ENCODE data around the gene UBL7.

Gene UBL7

DNA sequence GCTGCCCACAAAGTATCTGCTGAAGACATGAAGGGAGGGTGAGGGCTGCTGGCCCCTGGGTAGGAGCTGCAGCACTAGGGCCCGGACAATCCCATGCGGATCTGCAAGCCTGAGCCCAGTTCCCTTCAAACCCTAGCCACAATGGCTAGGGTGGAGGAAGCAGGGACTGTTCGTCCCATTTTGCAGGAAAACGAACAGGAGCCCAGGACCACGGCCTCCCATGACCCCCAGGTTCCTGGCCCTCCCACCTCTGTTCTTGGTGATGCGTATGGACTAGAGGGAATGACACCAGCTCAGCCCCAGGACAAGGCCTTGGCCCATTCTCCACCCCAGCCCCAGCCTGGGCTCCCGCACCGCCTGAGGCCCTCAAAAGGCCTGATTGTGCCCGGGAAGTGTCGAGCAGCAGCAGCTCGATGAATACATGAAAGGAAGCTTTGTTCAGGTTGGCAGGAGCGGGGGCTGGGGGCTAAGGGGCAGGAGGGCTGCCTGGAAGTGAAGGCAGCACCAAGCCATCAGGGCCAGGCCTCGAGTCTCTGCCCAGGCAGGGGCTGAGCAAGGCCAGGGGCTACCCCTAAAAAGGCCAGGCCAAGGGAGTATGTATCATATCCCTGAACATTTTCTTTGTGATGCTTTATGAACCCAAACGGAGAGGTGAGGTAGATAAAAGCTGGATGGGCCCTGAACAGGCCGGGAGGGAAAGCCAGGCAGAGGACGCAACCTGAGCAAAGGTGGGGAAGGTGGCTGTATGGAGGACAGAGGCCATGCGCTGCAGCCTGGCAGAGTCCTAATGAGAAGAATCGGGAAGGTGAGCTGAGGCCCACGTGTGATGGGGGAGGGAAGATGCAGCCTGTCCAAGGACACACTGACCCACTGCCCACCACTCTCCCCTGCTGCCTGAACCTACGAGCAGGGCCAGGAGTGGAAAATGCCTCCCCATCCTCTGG is 39.4 kb downstream of the UBL7 start:
- DNase-seq: no peak

DNA sequence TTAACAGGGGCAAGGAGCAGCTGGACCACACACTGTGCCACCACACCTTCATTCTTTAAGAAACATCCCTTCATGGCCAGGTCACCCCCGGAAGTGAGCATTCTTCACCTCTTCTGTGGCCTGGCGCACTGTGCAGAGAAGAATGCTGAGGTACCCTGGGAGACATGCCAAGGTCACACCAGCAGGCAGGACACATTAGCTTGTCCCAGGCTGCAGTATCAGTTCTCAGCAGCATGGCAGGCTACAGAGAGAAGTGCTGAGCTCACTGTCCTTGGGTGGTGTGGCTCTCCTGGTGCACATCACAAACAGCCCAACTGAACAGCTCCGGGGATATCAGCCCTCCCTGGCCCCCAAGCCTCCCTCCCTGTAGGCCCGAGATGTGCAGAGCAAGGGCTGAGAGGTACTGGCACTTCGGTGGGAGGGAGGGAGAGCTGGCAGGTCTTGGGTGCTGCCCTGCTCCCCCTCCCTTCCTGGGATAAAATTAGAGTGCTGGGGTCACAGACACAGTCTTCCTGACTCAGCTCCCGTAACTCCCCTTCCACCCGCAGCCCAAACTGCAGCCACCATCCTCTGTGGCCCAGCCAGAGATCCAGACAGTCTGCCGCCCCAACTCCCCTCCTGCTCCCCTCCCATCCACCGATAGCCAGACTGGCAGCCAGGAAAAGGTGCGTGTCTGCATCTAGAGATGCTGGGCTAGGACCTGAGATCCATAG is 40.6 kb downstream of the UBL7 start:
- DNase-seq: no peak

DNA sequence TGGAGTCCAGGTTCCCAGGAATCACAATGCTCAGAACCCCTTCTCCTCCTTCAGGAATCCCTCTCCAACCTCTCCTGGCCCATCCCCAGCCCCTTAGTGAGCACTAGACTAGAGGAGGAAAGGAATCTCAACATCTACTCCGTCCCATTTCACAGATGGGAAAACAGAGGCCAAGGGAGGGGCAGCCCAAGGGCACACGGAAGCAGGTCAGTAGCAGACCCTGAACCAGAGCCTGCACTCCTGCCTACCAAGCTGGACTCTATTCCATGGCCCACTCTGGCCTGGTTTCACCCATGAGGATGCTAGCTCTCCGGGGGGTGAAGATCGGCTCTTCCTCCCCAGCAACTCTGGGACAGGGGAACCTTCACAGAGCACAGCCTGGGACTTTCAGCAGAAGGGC is 41.5 kb downstream of the UBL7 start:
- DNase-seq: no peak

DNA sequence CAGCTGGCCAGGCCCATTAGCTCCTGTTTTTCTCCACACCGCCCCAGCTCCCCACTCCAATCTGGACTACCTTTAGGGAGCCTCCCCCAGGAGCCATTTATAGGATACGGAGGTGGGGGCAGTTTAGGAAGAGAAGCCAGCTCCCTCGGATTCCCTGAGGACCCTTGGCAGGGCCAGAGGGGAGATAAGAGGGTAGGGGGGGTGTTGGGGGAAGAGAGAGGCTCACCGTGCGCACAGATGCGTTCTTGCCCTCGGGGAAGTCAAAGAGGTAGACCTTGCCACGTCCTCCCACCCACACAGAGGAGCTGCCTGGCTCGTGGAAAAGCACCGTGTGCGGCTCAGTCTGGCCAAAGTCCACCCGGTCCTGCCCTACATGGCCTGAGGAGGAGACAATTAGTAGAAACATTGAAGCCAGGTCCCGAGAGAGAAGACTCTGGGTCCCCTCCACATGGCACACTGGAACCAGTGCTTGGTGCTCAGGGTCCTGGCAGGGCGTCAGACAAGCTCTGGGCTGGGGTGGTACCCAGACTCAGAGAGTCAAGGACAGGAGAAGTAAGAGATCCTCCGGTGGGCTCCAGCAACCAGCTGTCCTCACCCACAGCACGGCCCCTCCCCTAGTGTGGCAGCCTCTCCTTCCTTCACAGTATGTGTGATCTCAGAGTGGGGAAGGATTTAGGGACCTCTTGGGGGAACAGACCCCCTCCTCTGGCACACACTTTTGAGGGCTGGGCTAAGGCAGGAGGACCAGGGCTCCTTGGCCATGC is 42.2 kb downstream of the UBL7 start:
- no peak for DNase-seq

DNA sequence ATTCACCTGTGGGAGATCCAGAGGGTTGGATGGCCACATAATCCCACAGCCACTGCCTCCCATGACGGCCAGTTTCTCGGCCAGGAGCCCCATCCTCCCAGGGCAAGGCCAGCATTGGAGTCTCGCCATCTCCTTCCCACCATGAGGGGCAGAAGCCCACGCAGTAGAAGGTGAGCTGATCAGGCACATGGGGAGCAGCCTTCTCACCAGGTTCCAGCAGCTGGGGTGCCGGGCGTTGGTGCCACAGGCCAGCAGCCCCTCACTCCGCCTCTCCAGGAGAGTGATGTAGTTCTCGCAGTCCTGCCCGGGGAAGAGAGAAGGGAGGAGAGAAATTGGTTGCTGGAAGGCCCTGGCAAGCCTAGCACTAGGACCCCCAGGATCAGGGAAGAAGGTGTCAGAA is 43.3 kb downstream of the UBL7 start:
- DNase-seq: no peak

DNA sequence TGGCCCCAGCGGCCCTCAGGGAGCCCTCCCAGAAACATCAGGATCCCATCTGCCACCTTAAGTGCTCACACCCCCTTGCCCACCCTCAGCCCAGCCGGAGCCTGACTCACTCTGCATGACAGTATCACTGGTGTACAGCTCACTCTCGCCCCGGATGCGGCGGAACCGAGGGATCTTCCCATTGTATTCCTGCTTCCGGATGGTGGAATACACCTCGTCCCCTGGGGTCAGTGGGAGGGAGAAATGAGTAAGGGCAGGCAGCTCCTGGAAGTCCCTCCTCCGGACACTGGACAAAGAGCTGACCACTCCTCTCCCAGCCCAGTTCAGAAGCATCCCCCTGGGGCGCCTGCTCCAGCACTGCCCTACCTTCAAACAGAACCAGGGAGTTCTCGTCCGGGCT is 43.7 kb downstream of the UBL7 start:
- DNase-seq: no peak

DNA sequence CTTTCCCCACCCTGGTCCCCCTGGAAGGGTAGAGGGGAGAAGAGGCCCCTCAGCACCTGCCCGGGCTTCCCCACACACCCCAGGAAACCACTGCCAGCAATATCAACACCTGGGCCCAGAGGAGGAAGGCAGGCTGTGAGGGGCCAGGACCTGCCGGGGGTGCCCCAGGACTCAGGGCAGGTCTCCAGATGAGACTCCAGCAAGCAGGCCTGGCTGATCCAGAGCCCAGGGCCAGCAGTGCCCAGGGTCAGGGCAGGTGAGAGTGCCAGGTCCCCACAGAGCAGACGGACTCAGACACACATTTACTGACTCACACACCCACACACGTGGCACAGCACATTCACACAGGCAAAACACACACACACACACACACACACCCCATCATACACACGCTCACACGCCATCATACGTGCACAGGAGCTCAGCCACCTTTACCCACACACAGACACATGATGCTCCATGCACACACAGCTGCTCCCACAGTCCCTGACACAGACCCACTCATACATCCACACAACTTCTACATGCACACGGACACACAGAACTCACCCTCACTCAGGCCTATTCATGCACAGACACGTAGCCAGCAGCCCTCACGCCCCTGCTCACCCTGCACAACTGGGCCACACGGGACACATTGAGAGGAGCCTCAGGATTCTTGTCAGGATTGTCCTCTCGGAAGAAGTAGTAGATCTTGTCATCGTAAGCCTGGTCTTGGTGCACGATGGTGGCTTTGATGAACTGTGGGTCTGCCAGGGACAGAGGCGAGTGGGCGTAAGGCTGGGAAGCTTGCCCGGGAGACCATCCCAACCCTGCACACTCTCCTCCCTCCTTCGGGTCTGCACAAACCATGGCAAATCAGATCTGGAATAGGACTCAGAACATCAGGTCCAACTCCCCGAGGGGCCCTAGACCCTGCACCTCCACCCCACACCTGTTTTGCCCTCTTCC is 44.7 kb downstream of the UBL7 start:
- DNase-seq: no peak

DNA sequence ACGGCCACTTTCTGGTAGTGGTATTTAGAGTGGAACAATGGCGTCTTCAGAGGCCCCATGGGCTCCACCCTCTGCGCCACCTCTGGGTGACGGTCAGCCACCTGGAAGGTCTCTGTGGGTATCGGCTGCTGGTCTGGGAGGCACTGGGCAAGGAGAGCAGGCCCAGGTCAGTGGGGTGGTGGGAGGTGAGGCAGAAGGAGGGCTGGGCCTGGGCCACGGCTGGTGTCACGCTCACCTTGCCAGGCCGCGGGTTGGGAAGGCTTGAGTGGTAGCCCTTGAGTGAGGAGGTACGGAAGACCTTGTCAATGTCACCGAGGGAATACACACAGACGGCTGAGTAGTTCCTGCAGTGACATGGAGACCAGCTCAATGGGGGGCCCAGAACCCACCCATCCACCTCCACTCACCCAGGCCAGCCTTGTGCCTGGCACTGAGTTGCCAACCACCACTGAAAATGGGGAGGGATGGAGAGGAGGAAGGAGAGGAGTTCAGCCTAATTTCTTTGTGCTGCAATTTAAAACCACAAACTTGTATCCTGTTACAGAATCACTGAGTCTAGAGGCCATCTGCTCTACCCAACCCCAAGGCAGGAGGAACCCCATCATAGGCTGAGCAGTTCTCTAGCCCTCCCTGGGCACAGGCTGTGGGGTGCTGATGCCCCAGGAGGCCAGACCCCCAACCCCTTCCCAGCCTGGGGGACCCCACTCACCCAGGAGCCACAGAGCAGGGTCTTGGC is 46.2 kb downstream of the UBL7 start:
- DNase-seq: no peak

DNA sequence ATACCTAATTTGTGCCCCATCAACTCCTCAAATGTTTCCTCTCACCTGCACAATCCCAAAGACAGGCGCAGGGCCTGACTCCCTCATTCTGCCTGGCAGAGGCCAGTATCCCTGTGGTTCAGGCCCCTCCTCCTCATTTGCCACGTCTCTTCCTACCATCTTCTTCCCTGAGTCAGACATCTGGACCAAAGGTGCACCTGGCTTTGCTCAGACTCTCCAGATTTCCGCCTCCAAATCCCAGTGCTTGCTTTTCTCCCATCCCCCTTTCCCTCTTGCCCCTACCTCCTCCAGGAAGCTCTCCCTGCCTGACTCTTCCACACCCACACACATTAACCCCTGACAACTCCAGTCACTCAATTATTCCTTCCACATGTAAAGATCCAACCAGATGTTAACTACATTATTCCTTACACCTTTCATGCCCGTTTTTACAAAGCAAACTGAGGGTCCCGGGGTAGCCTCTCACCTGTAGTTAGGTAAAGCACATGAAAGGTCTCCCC is 46.8 kb downstream of the UBL7 start:
- no peak for DNase-seq

DNA sequence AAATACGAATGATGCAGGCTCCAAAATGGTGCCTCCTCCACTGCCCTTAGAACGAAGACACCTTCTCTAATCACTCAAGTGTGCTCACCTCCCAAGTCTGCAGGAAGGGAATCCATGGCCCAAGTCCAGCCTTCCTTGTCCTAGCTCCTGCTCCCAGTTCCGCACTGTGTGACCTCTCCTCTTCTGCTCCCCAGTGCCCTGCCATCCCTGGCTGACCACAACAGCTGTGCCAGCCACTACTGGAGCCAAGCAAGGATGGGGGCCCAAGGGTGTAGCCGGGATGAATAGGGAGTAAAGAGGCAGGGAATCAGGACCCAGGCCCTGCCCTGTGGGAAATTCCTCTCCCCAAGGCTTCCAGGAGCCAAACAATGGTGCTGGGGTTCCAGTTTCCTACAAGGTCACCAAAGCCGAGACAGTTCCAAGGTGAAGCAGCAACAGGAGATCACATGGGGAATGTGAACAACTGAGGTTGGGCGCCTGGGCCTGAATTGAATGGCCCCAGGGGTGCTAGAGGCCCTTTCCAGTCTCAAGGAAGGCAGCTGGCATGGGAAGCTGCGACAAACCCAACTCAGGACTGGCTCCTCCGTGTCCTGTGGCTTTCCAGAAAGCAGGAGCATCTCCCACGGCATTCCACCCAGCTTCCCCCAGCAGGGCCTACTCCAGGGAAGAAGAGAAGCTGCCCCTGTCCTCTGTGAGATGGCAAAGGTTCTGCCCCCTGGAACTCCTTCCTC is 47.4 kb downstream of the UBL7 start:
- DNase-seq: no peak

DNA sequence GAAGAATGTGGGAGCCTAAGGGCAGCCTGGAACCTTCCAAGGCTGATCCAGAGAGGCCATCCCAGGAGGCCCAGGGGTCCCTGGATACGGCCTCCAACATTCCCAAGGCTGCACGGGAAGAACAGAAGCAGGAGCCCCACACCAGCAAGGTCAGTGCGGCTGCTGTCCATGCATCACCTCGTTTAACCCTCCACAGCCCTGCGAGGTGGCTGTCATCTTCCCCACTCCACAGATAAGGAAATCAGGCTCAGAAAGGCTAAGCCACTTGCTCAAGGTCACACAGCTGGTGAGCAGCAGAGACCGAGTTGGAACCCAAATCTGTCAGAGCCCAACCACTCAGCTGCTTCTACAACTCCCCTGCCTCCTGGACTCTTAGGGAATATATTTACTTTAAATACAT is 48.8 kb downstream of the UBL7 start:
- no peak for DNase-seq

DNA sequence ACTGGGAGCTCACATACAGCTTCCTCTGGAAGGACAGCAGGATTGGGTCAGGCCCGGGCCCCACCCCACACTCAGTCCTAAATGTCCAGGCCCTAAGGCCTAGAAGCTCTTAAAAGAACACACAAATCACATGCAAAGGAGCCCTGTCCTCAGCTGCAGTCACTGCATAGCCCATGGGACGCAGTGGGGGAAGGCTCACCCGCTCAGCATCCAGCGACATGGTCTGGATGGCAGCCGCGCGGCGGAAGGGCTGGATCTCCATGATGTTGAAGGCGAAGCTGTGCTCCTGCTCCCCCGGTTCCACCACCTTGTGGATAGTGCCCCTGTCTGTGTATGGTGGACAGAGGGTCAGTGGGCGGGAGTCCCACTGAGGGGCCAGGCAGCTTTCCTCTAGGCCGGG is 49.3 kb downstream of the UBL7 start:
- DNase-seq: no peak

DNA sequence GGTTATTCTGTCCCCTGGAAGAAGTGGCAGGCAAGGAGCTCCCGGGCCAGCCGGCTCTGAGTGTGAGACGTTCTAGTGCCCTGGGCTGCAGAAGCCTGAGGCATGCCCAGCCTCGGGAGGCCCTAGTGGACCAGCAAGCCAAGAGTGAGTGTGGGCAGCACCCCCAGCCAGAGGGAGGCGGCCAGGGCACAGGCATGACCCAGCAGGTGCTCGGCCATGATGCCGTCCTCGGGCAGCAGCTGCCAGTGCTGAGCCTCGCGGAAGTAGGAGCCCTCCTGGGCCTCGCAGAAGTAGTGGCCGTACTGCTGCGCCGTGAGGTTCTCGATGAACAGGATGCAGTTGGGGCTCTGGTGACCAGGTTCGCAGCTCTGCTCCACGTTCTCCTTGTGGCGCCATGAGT is 50.5 kb downstream of the UBL7 start:
- no peak for DNase-seq

DNA sequence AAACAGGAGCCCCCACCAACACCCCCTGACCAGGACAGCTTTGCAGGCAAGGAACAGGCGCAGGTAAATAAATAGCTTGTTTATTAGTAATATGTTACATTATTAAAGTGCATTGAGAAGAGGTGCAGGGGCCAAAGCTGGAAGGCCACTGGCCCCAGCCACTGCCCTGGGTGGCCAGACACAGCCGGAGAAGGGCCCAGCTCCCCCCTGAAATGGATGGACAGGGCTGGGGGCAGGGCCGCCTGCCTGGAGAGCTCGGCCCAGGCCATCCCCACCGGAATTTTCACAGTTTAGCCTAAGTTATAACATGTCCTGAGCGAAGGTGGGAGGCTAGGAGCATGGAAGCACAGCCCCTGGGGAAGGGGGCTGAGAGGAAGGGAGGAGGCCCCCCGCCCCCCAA is 51.7 kb downstream of the UBL7 start:
- no peak for DNase-seq

DNA sequence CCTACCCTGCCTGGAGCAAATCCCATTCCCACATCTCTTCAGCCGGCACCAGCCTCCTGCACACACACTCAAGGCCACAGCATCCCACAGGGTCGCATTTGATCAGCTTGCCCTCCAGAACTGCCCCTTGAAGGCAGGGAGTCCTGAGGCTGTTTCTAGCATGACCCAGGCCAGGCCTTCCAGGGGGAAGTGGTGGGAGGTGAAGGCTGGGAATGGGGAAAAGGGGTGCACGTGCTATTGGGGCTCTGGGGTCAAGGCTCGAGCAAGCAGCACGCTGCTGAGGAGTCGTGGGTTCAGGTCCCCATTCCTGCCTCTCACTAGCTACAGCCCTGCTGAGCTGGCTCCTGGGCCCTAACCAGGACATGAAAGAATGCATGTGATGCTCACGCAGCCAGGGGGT is 52.1 kb downstream of the UBL7 start:
- no peak for DNase-seq

DNA sequence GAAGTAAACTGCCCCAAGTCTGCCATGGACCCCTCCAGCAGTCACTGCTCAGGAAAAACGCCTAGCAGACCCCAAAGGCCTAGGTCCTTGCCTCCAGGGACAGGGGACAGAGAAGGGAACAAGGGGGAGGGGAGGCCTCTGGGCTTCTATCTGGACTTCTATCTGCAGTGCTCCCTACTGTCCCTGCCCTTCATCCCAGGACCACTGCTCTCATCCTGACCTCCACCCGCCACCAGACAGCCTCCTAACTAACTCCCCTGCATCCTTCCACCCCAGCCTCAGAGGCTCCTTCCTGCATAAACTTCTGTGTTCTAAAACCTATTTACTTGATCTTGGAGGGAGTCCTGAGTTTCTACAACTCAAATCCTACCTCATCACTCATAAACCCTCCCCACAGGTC is 52.6 kb downstream of the UBL7 start:
- DNase-seq: no peak

DNA sequence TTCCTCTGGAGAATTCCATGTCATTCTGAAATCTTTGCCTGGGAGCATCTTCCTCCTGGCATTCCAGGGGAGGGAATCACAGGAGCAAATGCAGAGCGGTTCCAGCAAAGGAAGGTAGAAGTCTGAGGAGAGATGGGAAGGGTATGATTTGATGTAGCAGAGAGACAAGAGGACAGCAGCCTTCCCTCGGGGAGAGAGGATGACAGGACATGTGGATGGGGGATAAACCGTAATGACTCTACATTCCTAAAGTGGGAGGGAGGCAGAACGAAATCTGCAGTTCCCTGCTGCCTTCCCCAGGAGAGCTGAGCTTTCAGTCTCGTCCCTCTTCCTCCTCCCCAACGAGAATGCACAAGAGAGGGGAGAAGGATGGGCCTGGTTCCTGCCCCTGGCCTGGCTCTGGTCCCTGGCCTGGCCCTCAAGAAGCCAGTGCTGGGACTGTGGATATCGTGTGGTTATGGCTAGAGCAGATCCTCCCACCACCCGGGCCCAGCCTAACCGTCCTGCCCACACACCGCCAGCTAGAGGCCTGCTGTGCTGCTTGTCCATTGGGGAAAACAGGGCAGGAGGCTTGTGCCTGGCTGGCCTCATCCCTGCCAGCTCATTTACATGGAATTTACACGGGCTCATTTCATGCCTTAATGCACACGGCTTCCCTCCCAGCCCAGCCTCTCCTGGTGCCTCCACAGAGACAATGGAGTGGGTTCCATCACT is 53.8 kb downstream of the UBL7 start:
- DNase-seq: no peak

DNA sequence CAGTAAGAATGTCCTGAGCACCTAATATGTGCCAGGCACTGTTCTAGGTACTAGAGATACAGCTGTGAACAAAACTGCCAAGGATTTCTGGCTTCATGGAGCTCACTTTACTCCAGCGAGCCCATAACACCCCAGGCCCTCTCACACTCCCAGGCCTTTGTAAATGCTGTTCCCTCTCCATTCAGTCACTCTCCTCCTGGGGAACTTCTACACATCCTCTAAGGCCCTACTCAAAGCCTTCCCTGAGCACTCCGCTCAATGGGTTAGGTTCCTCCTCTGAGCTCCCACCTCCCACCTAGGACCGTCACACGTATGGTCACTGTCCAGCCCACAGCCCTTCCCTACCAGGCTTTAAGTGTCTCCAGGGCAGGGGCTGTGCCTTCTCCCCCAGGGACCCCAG is 54.4 kb downstream of the UBL7 start:
- DNase-seq: no peak

DNA sequence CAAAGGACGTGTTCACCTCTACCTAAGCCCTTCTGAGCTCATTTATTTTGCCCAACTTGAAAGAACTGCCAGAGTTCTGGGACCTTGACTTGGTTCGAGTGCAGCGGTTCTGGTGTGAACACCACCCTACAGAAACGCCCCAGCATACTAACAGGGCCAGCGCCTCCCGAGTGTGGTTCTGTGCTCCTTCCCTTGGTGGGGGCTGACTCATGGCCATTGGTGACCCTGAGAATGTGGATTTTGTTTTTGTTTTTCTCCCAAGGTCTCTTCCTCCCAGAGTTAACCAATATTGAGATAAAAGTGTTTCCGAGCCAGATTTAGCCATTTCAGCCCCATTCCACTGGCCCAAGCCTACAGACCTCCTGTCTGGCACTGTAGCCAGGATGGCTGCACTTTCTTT is 55.1 kb downstream of the UBL7 start:
- DNase-seq: no peak

DNA sequence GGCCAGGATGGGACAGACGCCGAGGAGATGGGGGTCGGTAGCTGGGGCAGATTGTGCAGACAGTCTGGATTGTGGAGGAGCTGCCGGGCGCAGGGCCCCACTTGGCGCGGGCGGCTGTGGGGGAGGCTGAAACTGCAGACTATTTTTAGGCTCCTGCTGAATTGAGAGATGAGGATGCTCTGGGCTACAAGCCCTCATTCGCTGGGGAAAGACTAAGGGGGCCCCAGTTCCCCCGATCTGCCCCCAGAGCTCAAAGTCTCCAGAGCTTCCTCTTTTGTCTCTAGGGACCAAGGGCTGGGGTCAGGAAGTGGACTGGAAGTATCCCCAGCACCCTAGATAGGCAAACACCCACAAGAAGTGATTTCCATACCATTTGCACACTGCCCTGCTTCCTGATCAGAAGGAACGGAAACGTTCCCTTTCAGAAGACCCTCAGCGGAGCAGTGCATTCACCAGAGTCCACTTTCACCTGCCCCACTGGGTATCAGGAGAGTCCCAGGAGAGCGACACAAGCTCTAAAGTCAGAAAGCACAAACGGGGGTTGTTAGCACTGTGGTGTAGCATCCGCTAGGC is 56.9 kb downstream of the UBL7 start:
- DNase-seq: no peak

Data from CD4-positive, alpha-beta T cell treated with Interleukin-10 for 1 hour (primary cell).